Measurements from ENCODE around the gene JAZF1. TPM values are rescaled to one million over a fixed set of nuclear protein-coding genes. Genes with fewer than 3 reads are reported as not detected.

JAZF1 gene
- total and polyA plus RNA-seq, 4 donors, result 5.2 to 16.5 (median 10.7) TPM

GRCh38 chr7:27945058-27945795 is 235.4 kb downstream of the JAZF1 start:
- H3K9ac ChIP-seq (ENCODE audit: insufficient read depth in 1 of 2, low read length in 2 of 2), result no peak overlapping the region
- no peak for TF ChIP-seq CTCF (IDR thresholded peaks at IDR 0.05; ENCODE audit: control extremely low read depth, extremely low read depth)
- H3K4me3 ChIP-seq, result no peak overlapping the region
- DNase-seq, result no peak
- no peaks in the 10 kb centered on the region for H3K27me3 ChIP-seq (ENCODE audit: control insufficient read depth in 3 of 3, insufficient read depth in 3 of 3, low read length in 2 of 3)
- WGBS, 2 donors, result 95 to 98% methylated on average over 10 of the region's 10 CpGs
- H3K4me1 ChIP-seq (ENCODE audit: control insufficient read depth in 5 of 5, insufficient read depth in 5 of 5, low read length in 5 of 5), result peaks cover 0 to 13% (median 0%) of the 10 kb centered on the region in 5 donors
- H3K27ac ChIP-seq (ENCODE audit: low read depth in 1 of 2, low read length in 1 of 2), result no peak overlapping the region
- no peak for ATAC-seq (ENCODE audit: insufficient read depth, low FRiP score)
- no peaks in the 10 kb centered on the region for H3K36me3 ChIP-seq (ENCODE audit: control insufficient read depth in 4 of 4, insufficient read depth in 4 of 4, low read length in 4 of 4)
- no peaks in the 10 kb centered on the region for H3K9me3 ChIP-seq (ENCODE audit: control insufficient read depth in 4 of 4, insufficient read depth in 3 of 4, low read length in 3 of 4)

GRCh38 chr7:27944643-27945042 is 236.0 kb downstream of the JAZF1 start:
- ATAC-seq (ENCODE audit: insufficient read depth, low FRiP score), result no peak
- Histone ChIP-seq H3K9ac (ENCODE audit: insufficient read depth in 1 of 2, low read length in 2 of 2) (no peak overlapping the region), H3K9me3 (ENCODE audit: control insufficient read depth in 4 of 4, insufficient read depth in 3 of 4, low read length in 3 of 4) (no peaks in the 10 kb centered on the region)

GRCh38 chr7:27943241-27943640 is 237.4 kb downstream of the JAZF1 start:
- WGBS, 2 donors, result 81 to 82% methylated on average over 14 of the region's 14 CpGs
- no peaks in the 10 kb centered on the region for H3K9me3 ChIP-seq (ENCODE audit: control insufficient read depth in 4 of 4, insufficient read depth in 3 of 4, low read length in 3 of 4)
- H3K4me1 ChIP-seq (ENCODE audit: control insufficient read depth in 5 of 5, insufficient read depth in 5 of 5, low read length in 5 of 5), result peaks cover 0 to 9% (median 0%) of the 10 kb centered on the region in 5 donors
- no peak overlapping the region for H3K9ac ChIP-seq (ENCODE audit: insufficient read depth in 1 of 2, low read length in 2 of 2)
- ATAC-seq (ENCODE audit: insufficient read depth, low FRiP score) (no peak), DNase-seq (no peak)
- no peak overlapping the region for H3K27ac ChIP-seq (ENCODE audit: low read depth in 1 of 2, low read length in 1 of 2)
- TF ChIP-seq CTCF (IDR thresholded peaks at IDR 0.05; ENCODE audit: control extremely low read depth, extremely low read depth), result no peak
- H3K27me3 ChIP-seq (ENCODE audit: control insufficient read depth in 3 of 3, insufficient read depth in 3 of 3, low read length in 2 of 3), result no peaks in the 10 kb centered on the region
- no peak overlapping the region for H3K4me3 ChIP-seq
- no peaks in the 10 kb centered on the region for H3K36me3 ChIP-seq (ENCODE audit: control insufficient read depth in 4 of 4, insufficient read depth in 4 of 4, low read length in 4 of 4)

More at GRCh38 chr7:27944643-27945042, 236.0 kb downstream of the JAZF1 start:
- H3K27ac ChIP-seq (ENCODE audit: low read depth in 1 of 2, low read length in 1 of 2), result no peak overlapping the region
- DNase-seq, result no peak
- WGBS, 2 donors, result 90 to 92% methylated on average over 6 of the region's 6 CpGs
- no peaks in the 10 kb centered on the region for H3K27me3 ChIP-seq (ENCODE audit: control insufficient read depth in 3 of 3, insufficient read depth in 3 of 3, low read length in 2 of 3)
- no peaks in the 10 kb centered on the region for H3K36me3 ChIP-seq (ENCODE audit: control insufficient read depth in 4 of 4, insufficient read depth in 4 of 4, low read length in 4 of 4)
- no peak overlapping the region for H3K4me3 ChIP-seq
- no peak for TF ChIP-seq CTCF (IDR thresholded peaks at IDR 0.05; ENCODE audit: control extremely low read depth, extremely low read depth)
- peaks cover 0 to 10% (median 0%) of the 10 kb centered on the region in 5 donors for H3K4me1 ChIP-seq (ENCODE audit: control insufficient read depth in 5 of 5, insufficient read depth in 5 of 5, low read length in 5 of 5)

All from lung (tissue), 12 donors.